Skeletal muscle tissue (tissue), 4 donors: Measurements from ENCODE around the gene ZNF284. TPM values are rescaled to one million over a fixed set of nuclear protein-coding genes. Genes with fewer than 3 reads are reported as not detected.
A peak's percentile ranks its signal among the peaks of the same experiment; 100 is the strongest.

Source experiments
- H3K27ac ChIP-seq: one replicate; pipeline ENCODE4 v1.7.0; 2013; ENCODE audit warnings: mild to moderate bottlenecking, low read depth, low read length, inconsistent platforms
- H3K27me3 ChIP-seq, 3 donors: one replicate each; pipeline ENCODE4 v1.7.0; 2013; ENCODE audit warnings: low read length in 3 of 3; ENCODE audit not compliant: control insufficient read depth in 3 of 3, insufficient read depth in 3 of 3
- H3K36me3 ChIP-seq, 3 donors: one replicate each; pipeline ENCODE4 v1.7.0; 2013; ENCODE audit warnings: low read length in 3 of 3; ENCODE audit not compliant: control insufficient read depth in 3 of 3, insufficient read depth in 3 of 3
- H3K4me1 ChIP-seq, 3 donors: one replicate each; pipeline ENCODE4 v1.7.0; 2013; ENCODE audit warnings: low read length in 3 of 3, mild to moderate bottlenecking in 3 of 3; ENCODE audit not compliant: control insufficient read depth in 3 of 3, insufficient read depth in 3 of 3
- H3K4me3 ChIP-seq, 3 donors: one replicate each; pipeline ENCODE4 v1.7.0; 2013; ENCODE audit warnings: low read length in 3 of 3
- H3K9ac ChIP-seq, 3 donors: one replicate each; pipeline ENCODE4 v1.7.0; 2013; ENCODE audit warnings: low read length in 3 of 3, mild to moderate bottlenecking in 3 of 3, moderate library complexity in 2 of 3, low read depth in 1 of 3
- H3K9me3 ChIP-seq, 3 donors: one replicate each; pipeline ENCODE4 v1.7.0; 2013; ENCODE audit warnings: low read length in 3 of 3; ENCODE audit not compliant: control insufficient read depth in 3 of 3
- total RNA-seq: library from RNA; depleted of rRNA; stranded (reverse); fragments of >200 nt; gene quantifications from one replicate; pipeline ENCODE4 v1.2.3, GENCODE V29; 2014
- donor health status: Osteomylitis.

Gene ZNF284
- 2.6 TPM for total RNA-seq

- H3K4me3 ChIP-seq = peak within 1 kb of the TSS; percentile 90 to 99 (median 98)
- H3K27ac ChIP-seq = peak within 1 kb of the TSS; percentile 61
Measured at GRCh38 chr19:44071824-44072542, at the start of gene ZNF284. Gene ZNF284 (plus strand): TSS chr19:44072159. CDS start chr19:44076390, 4,231 bp downstream.

GRCh38 chr19:44024900-44025216, 47.1 kb upstream of the ZNF284 start:
- Histone ChIP-seq H3K36me3 (peaks cover 31 to 33% (median 32%) of the 10 kb centered on the region in 3 donors), H3K4me3 (peak overlapping the region; percentile 86 to 89 (median 88)), H3K4me1 (peaks cover 2 to 14% (median 7%) of the 10 kb centered on the region in 3 donors), H3K27me3 (no peaks in the 10 kb centered on the region), H3K9ac (peak overlapping the region; percentile 78 to 84 (median 78)), H3K27ac (peak overlapping the region; percentile 62), H3K9me3 (peaks cover 6 to 20% (median 13%) of the 10 kb centered on the region in 3 donors)

More at GRCh38 chr19:44071824-44072542, at the start of gene ZNF284:
- Histone ChIP-seq H3K36me3 (peaks cover 8 to 11% (median 11%) of the 10 kb centered on the region in 3 donors), H3K9ac (peak within 1 kb of the TSS; percentile 57 to 85 (median 80)), H3K9me3 (peaks cover 1 to 8% (median 7%) of the 10 kb centered on the region in 3 donors), H3K4me1 (peaks cover 8 to 22% (median 11%) of the 10 kb centered on the region in 3 donors), H3K27me3 (no peaks in the 10 kb centered on the region)

- Histone ChIP-seq H3K4me3 (peak within 1 kb of the TSS; percentile 86 to 89 (median 88)), H3K36me3 (peaks cover 35 to 38% (median 37%) of the 10 kb centered on the region in 3 donors), H3K27me3 (no peaks in the 10 kb centered on the region), H3K9me3 (peaks cover 8 to 24% (median 14%) of the 10 kb centered on the region in 3 donors), H3K27ac (peak within 1 kb of the TSS; percentile 62), H3K4me1 (peaks cover 2 to 14% (median 7%) of the 10 kb centered on the region in 3 donors), H3K9ac (peak within 1 kb of the TSS; percentile 78 to 84 (median 78))
Measured at GRCh38 chr19:44025217-44025936, 46.6 kb upstream of the ZNF284 start, which contains the start of gene ZNF222. Gene ZNF222 (plus strand): TSS chr19:44025379. CDS start chr19:44025437, 58 bp downstream.

GRCh38 chr19:44026622-44027021, 45.3 kb upstream of the ZNF284 start:
- H3K27ac ChIP-seq = no peak overlapping the region
- H3K9me3 ChIP-seq = peaks cover 13 to 31% (median 21%) of the 10 kb centered on the region in 3 donors
- no peak overlapping the region for H3K9ac ChIP-seq
- H3K27me3 ChIP-seq = no peaks in the 10 kb centered on the region
- peak overlapping the region in 1 of 3 donors; percentile 44 for H3K4me3 ChIP-seq
- peaks cover 2 to 14% (median 7%) of the 10 kb centered on the region in 3 donors for H3K4me1 ChIP-seq
- H3K36me3 ChIP-seq = peaks cover 44 to 50% (median 48%) of the 10 kb centered on the region in 3 donors

GRCh38 chr19:44032001-44032610, 39.9 kb upstream of the ZNF284 start:
- Histone ChIP-seq H3K27ac (no peak overlapping the region), H3K36me3 (peaks cover 51 to 57% (median 53%) of the 10 kb centered on the region in 3 donors), H3K4me1 (no peaks in the 10 kb centered on the region), H3K9ac (no peak overlapping the region), H3K4me3 (peak overlapping the region in 1 of 3 donors; percentile 44), H3K9me3 (peaks cover 30 to 60% (median 35%) of the 10 kb centered on the region in 3 donors), H3K27me3 (no peaks in the 10 kb centered on the region)

- H3K4me1 ChIP-seq = no peaks in the 10 kb centered on the region
- H3K27ac ChIP-seq = no peak overlapping the region
- H3K4me3 ChIP-seq = no peak overlapping the region
- H3K36me3 ChIP-seq = no peaks in the 10 kb centered on the region
- no peaks in the 10 kb centered on the region for H3K27me3 ChIP-seq
- H3K9ac ChIP-seq = no peak overlapping the region
- peaks cover 2 to 13% (median 5%) of the 10 kb centered on the region in 3 donors for H3K9me3 ChIP-seq
Measured at GRCh38 chr19:44042147-44042546, 29.8 kb upstream of the ZNF284 start.

GRCh38 chr19:44050740-44051649, 21.0 kb upstream of the ZNF284 start:
- Histone ChIP-seq H3K9me3 (peaks cover 6 to 15% (median 7%) of the 10 kb centered on the region in 3 donors), H3K4me1 (peaks cover 11 to 15% (median 14%) of the 10 kb centered on the region in 3 donors), H3K4me3 (peak overlapping the region; percentile 95 to 99 (median 98)), H3K27ac (peak overlapping the region; percentile 37), H3K27me3 (peaks cover 5 to 6% (median 6%) of the 10 kb centered on the region in 3 donors), H3K9ac (peak overlapping the region in 2 of 3 donors; percentile 10 to 60), H3K36me3 (peaks cover 8 to 9% (median 9%) of the 10 kb centered on the region in 3 donors)

GRCh38 chr19:44051650-44052402, 20.1 kb upstream of the ZNF284 start, which contains the start of gene ZNF223:
Gene ZNF223 (plus strand): TSS chr19:44052036. CDS start chr19:44055177, 3,141 bp downstream.
- H3K4me1 ChIP-seq = peaks cover 11 to 15% (median 14%) of the 10 kb centered on the region in 3 donors
- peaks cover 9 to 10% (median 10%) of the 10 kb centered on the region in 3 donors for H3K36me3 ChIP-seq
- H3K27me3 ChIP-seq = peaks cover 5 to 6% (median 6%) of the 10 kb centered on the region in 3 donors
- H3K9me3 ChIP-seq = peaks cover 6 to 15% (median 7%) of the 10 kb centered on the region in 3 donors
- H3K27ac ChIP-seq = peak within 1 kb of the TSS; percentile 37
- H3K9ac ChIP-seq = peak within 1 kb of the TSS; percentile 76 to 93 (median 92)
- H3K4me3 ChIP-seq = peak within 1 kb of the TSS; percentile 95 to 99 (median 98)
